Coronary artery (tissue), 2 donors: ENCODE data around the gene CPED1.
"Not testable (repeated sequence)": the region's sequence is repeated elsewhere in the genome, so short reads cannot be mapped to it uniquely, and the experiment has no call there.

Experiments
- DNase-seq: peaks from one replicate; pipeline ENCODE4 v3.0.0-alpha.2; 2017; ENCODE audit warnings: low spot score
- H3K27ac ChIP-seq, 2 donors: fragments of 200-600 bp; sonication (generic); one replicate each; pipeline ENCODE4 v1.5.1; 2016 to 2019
- H3K4me3 ChIP-seq: fragments of 200-600 bp; sonication (generic); 2 replicates; pipeline ENCODE4 v1.5.1; 2016; ENCODE audit warnings: mild to moderate bottlenecking, moderate library complexity
- CTCF ChIP-seq: fragments of 200-600 bp; sonication (generic); IDR thresholded peaks from one replicate; pipeline ENCODE4 v1.5.1; 2019; ENCODE audit warnings: antibody characterized with exemption

Gene CPED1

GRCh38 chr7:121049028-121049791 is 60.7 kb downstream of the CPED1 start:
- Histone ChIP-seq H3K27ac (peak overlapping the region; percentile 52), H3K4me3 (no peak overlapping the region)
- no peak for TF ChIP-seq CTCF
- no peak for DNase-seq

GRCh38 chr7:121049897-121050296 is 61.4 kb downstream of the CPED1 start:
- Histone ChIP-seq H3K27ac (peak overlapping the region in 1 of 2 donors; percentile 52), H3K4me3 (no peak overlapping the region)
- no peak for TF ChIP-seq CTCF
- no peak for DNase-seq

- Histone ChIP-seq H3K27ac (no peak overlapping the region), H3K4me3 (no peak overlapping the region)
- DNase-seq = no peak
- no peak for TF ChIP-seq CTCF
These were observed 64.7 kb downstream of the CPED1 start for GRCh38 chr7:121053219-121053618.

- DNase-seq = no peak
- no peak overlapping the region for H3K4me3 ChIP-seq
- no peak for TF ChIP-seq CTCF
- H3K27ac ChIP-seq = no peak overlapping the region
These were observed 66.4 kb downstream of the CPED1 start for GRCh38 chr7:121054925-121055324.

- TF ChIP-seq CTCF = no peak
- Histone ChIP-seq H3K4me3 (no peak overlapping the region), H3K27ac (no peak overlapping the region)
- DNase-seq = no peak
These were observed 69.4 kb downstream of the CPED1 start for GRCh38 chr7:121057878-121058277.

- H3K27ac ChIP-seq = no peak overlapping the region
- DNase-seq = no peak
- TF ChIP-seq CTCF = no peak
- no peak overlapping the region for H3K4me3 ChIP-seq
These were observed 70.5 kb downstream of the CPED1 start for GRCh38 chr7:121058975-121059374.

GRCh38 chr7:121059979-121060509 is 71.5 kb downstream of the CPED1 start:
- not testable (repeated sequence) for DNase-seq, H3K27ac ChIP-seq, H3K4me3 ChIP-seq
